ENCODE results near the gene RANBP3. TPM values are rescaled to one million over a fixed set of nuclear protein-coding genes. Genes with fewer than 3 reads are reported as not detected.

The RANBP3 gene
- total and polyA plus RNA-seq, 2 of the 8 experiments (the other 6 are each of a cell fraction or from before 2014, with no cell fraction given) = 95.4 to 122 TPM

- TF ChIP-seq CHD7 (IDR thresholded peaks at IDR 0.05; ENCODE audit: insufficient replicate concordance, low read length) (no peak), GABPA (IDR thresholded peaks at IDR 0.05; ENCODE audit: borderline replicate concordance, insufficient read depth, low read length) (no peak), JUND (IDR thresholded peaks at IDR 0.05; ENCODE audit: low read length) (no peak), ATF3 (IDR thresholded peaks at IDR 0.05; ENCODE audit: insufficient read depth, low read depth, low read length) (no peak), TCF12 (IDR thresholded peaks at IDR 0.05; ENCODE audit: low read depth, low read length) (no peak), RAD21 (IDR thresholded peaks at IDR 0.05 in 1 of 2, conservative IDR thresholded peaks at IDR 0.05 in 1 of 2; ENCODE audit: low read depth in 2 of 2, low read length in 2 of 2) (no peak)
These were observed 36.7 kb upstream of the RANBP3 start (continued) for GRCh38 chr19:6014551-6015135.

All from H1 (cell line).